ENCODE measurements around the gene ARMC9. TPM values are rescaled to one million over a fixed set of nuclear protein-coding genes. Genes with fewer than 3 reads are reported as not detected.
"Not testable (repeated sequence)": the region's sequence is repeated elsewhere in the genome, so short reads cannot be mapped to it uniquely, and the experiment has no call there.

ARMC9 gene
- total RNA-seq, 6 donors from 2014 or later: 26.7 to 145 (median 61.0) TPM

DNA sequence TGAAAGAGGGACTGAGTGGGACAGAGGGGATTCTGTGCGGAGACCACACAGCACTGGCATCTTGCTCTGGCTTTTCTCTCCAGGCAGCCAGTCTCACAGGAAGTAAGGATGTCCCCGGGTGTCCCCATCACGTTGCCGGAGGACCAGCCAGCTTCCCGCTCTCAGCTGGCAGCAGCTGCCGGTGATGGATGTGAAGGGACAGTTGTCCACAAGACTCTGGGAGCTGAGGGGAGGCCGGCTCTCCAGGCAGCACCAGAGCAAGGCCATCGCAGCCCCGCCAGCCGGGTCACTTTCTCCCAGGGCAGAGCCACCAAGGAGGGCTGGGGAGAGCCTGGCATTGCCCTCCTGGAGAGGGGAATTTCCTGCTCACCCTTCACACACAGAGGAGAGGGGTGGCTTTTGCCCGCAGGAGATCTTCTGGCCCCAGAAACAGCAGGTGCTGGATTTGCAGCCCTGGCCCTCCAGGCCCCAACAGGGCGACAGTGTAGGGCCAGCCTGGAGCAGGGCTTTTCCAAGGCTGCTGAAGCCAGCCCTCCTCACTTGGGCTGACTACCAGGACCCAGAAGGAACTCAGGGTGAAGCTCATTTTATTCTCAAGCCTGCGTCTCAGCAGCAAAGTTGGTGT is 173.1 kb downstream of the ARMC9 start:
- WGBS, 2 donors: 78 to 85% methylated on average over 12 to 13 of the region's 13 CpGs
- DNase-seq (no peak), ATAC-seq (ENCODE audit: low FRiP score in 2 of 2) (no peak)
- H3K36me3 ChIP-seq: peaks cover 0 to 3% (median 0%) of the 10 kb centered on the region in 4 donors
- no peak overlapping the region for H3K4me3 ChIP-seq
- H3K4me1 ChIP-seq: no peaks in the 10 kb centered on the region
- no peak overlapping the region for H3K27ac ChIP-seq
- no peak for TF ChIP-seq EP300 (IDR thresholded peaks at IDR 0.05)
- TF ChIP-seq POLR2AphosphoS5 (IDR thresholded peaks at IDR 0.05): no peak
- no peak for TF ChIP-seq POLR2A (IDR thresholded peaks at IDR 0.05)
- TF ChIP-seq, protein P1, sequence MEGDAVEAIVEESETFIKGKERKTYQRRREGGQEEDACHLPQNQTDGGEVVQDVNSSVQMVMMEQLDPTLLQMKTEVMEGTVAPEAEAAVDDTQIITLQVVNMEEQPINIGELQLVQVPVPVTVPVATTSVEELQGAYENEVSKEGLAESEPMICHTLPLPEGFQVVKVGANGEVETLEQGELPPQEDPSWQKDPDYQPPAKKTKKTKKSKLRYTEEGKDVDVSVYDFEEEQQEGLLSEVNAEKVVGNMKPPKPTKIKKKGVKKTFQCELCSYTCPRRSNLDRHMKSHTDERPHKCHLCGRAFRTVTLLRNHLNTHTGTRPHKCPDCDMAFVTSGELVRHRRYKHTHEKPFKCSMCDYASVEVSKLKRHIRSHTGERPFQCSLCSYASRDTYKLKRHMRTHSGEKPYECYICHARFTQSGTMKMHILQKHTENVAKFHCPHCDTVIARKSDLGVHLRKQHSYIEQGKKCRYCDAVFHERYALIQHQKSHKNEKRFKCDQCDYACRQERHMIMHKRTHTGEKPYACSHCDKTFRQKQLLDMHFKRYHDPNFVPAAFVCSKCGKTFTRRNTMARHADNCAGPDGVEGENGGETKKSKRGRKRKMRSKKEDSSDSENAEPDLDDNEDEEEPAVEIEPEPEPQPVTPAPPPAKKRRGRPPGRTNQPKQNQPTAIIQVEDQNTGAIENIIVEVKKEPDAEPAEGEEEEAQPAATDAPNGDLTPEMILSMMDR (IDR thresholded peaks at IDR 0.05): no peak
- no peaks in the 10 kb centered on the region for H3K9me3 ChIP-seq
- H3K27me3 ChIP-seq: no peaks in the 10 kb centered on the region

DNA sequence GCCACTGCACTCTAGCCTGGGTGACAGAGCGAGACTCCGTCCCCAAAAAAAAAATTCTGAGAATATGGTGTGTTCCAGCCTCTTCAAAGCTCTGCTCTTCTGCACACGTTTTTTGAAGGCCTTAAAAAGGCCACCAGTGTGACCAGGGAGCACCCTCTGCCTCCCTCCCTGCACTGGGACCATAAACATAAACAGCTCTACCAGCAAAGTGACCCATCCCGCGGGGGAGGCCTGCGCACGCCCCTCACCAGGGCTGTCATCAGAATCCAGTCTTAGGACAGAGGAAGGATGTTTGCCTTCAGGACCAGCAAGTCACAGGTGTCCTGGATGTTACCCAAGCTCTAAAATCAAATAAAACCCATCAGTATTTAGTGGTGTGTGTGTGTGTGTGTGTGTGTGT is 173.9 kb downstream of the ARMC9 start:
- H3K27ac ChIP-seq: no peak overlapping the region
- H3K9me3 ChIP-seq: no peaks in the 10 kb centered on the region
- ATAC-seq (ENCODE audit: low FRiP score in 2 of 2) (no peak), DNase-seq (no peak)
- H3K27me3 ChIP-seq: no peaks in the 10 kb centered on the region
- H3K4me1 ChIP-seq: no peaks in the 10 kb centered on the region
- peaks cover 0 to 3% (median 0%) of the 10 kb centered on the region in 4 donors for H3K36me3 ChIP-seq
- WGBS, 2 donors: 86 to 91% methylated on average over 7 of the region's 7 CpGs
- H3K4me3 ChIP-seq: no peak overlapping the region
- no peak for TF ChIP-seq POLR2A (IDR thresholded peaks at IDR 0.05)
- no peak for TF ChIP-seq POLR2AphosphoS5 (IDR thresholded peaks at IDR 0.05)
- TF ChIP-seq, protein P1 (IDR thresholded peaks at IDR 0.05): no peak
- TF ChIP-seq EP300 (IDR thresholded peaks at IDR 0.05): no peak

DNA sequence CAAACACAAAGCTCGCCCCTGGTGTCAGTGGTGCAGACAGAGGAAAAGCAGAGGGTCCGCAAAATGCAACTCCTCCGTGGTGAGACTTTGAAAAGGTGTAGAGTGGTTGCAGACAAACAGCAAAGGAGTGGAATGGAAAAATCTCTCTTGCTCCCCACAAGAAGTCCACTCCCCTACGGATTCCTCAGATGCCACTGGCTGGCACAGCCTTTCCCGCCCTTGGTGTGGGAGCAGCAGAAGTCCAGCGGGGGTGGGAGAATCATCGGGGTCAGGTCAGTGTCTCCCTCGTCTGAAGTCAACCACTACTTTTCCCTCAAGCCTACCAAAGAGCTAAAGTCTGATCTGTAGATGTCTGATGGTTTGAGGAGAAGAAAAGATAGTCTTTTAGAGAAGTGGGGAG is 174.8 kb downstream of the ARMC9 start:
- H3K9me3 ChIP-seq: no peaks in the 10 kb centered on the region
- no peak for DNase-seq
- ATAC-seq (ENCODE audit: low FRiP score in 2 of 2): no peak
- no peak overlapping the region for H3K27ac ChIP-seq
- TF ChIP-seq POLR2AphosphoS5 (IDR thresholded peaks at IDR 0.05) (no peak), EP300 (IDR thresholded peaks at IDR 0.05) (no peak), POLR2A (IDR thresholded peaks at IDR 0.05) (no peak)
- WGBS, 2 donors: 73 to 86% methylated on average over 7 to 8 of the region's 8 CpGs
- H3K36me3 ChIP-seq: peaks cover 0 to 3% (median 0%) of the 10 kb centered on the region in 4 donors
- no peaks in the 10 kb centered on the region for H3K4me1 ChIP-seq
- no peaks in the 10 kb centered on the region for H3K27me3 ChIP-seq
- H3K4me3 ChIP-seq: no peak overlapping the region

DNA sequence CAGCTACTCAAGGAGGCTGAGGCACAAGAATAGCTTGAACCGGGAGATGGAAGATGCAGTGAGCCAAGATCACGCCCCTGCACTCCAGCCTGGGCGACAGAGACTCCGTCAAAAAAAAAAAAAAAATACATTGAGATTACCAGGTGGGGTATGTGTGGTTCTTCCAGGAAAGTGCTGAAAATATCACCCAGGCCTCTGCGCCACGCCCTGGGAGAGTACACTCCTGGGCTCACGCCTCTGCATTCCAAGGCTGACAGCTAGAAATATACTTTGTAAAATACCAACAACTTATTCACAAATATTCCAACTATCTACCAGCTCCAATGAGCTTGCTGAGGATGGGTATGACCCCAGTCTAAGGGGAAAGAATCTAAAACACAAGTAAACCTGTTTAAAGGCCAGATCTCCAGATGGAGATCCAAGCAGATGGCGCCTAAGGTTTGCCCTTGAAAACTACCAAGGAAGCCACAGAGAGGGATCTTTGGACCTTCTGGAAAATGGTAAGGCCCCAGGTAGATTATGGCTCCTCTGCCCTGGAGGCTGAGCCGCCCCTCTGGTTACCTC is 175.4 kb downstream of the ARMC9 start:
- no peak for TF ChIP-seq POLR2AphosphoS5 (IDR thresholded peaks at IDR 0.05)
- TF ChIP-seq POLR2A (IDR thresholded peaks at IDR 0.05): no peak
- no peak for TF ChIP-seq EP300 (IDR thresholded peaks at IDR 0.05)
- TF ChIP-seq, protein P1 (IDR thresholded peaks at IDR 0.05): no peak
- no peak overlapping the region for H3K4me3 ChIP-seq
- H3K4me1 ChIP-seq: no peaks in the 10 kb centered on the region
- DNase-seq (no peak), ATAC-seq (ENCODE audit: low FRiP score in 2 of 2) (no peak)
- no peaks in the 10 kb centered on the region for H3K27me3 ChIP-seq
- peaks cover 0 to 3% (median 0%) of the 10 kb centered on the region in 4 donors for H3K36me3 ChIP-seq
- no peak overlapping the region for H3K27ac ChIP-seq
- WGBS, 2 donors: 71 to 80% methylated on average over 9 of the region's 9 CpGs
- no peaks in the 10 kb centered on the region for H3K9me3 ChIP-seq

DNA sequence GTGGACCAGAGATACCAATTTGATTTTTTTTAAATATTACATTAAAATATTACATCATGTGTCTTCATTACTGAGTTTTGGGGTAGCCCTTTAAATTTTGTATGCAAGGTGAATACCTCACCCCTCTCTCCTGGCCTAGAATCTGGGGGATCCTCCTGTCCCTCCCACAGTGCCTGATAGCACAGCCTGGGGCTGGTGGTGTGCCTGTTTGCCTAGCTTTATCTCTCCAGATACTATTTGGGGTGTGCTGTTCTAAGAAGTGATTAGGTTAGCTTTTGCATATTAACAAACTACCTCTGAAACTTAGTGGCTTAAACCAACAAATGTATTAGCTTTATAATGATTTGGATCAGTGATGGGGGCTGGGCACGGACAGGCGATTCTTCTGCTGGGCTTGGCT is 176.3 kb downstream of the ARMC9 start:
- no peak for DNase-seq
- TF ChIP-seq, protein P1 (IDR thresholded peaks at IDR 0.05): no peak
- TF ChIP-seq POLR2AphosphoS5 (IDR thresholded peaks at IDR 0.05): no peak
- no peak for TF ChIP-seq POLR2A (IDR thresholded peaks at IDR 0.05)
- Histone ChIP-seq H3K9me3 (no peaks in the 10 kb centered on the region), H3K36me3 (peaks cover 0 to 3% (median 0%) of the 10 kb centered on the region in 4 donors), H3K4me1 (no peaks in the 10 kb centered on the region), H3K27ac (no peak overlapping the region), H3K4me3 (no peak overlapping the region), H3K27me3 (no peaks in the 10 kb centered on the region)
- whole genome bisulfite sequencing, 2 donors: 100% methylated on average over 2 of the region's 2 CpGs
- ATAC-seq (ENCODE audit: low FRiP score in 2 of 2): no peak

DNA sequence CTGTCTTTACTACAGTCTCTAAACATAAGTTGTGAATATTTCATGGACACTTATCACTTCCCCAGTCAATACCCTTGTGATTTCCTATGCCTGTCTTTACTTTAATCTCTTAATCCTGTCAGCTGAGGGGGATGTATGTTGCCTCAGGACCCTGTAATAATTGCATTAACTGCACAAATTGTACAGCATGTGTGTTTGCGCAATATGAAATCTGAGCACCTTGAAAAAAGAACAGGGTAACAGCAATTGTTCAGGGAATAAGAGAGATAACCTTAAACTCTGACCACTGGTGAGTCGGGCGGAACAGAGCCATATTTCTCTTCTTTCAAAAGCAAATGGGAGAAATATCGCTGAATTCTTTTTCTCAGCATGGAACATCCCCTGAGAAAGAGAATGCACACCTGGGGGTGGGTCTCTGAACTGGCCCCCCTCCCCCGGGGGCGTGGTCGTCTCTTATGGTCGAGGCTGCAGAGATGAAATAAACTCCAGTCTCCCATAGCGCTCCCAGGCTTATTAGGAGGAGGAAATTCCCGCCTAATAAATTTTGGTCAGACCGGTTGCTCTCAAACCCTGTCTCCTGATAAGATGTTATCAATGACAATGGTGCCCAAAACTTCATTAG is 177.7 kb downstream of the ARMC9 start:
- 57 to 80% methylated on average over 6 to 11 of the region's 11 CpGs for WGBS, 2 donors
- not testable (repeated sequence) for H3K9me3 ChIP-seq; H3K27ac ChIP-seq; H3K4me3 ChIP-seq; H3K36me3 ChIP-seq; ATAC-seq (ENCODE audit: low FRiP score in 2 of 2); DNase-seq; H3K27me3 ChIP-seq; H3K4me1 ChIP-seq

Data from upper lobe of left lung (tissue), 6 donors.